ENCODE measurements around the gene PMM1. TPM values are rescaled to one million over a fixed set of nuclear protein-coding genes. Genes with fewer than 3 reads are reported as not detected.

Gene PMM1
- total and polyA plus RNA-seq, 9 donors = 19.9 to 76.6 (median 55.7) TPM

DNA sequence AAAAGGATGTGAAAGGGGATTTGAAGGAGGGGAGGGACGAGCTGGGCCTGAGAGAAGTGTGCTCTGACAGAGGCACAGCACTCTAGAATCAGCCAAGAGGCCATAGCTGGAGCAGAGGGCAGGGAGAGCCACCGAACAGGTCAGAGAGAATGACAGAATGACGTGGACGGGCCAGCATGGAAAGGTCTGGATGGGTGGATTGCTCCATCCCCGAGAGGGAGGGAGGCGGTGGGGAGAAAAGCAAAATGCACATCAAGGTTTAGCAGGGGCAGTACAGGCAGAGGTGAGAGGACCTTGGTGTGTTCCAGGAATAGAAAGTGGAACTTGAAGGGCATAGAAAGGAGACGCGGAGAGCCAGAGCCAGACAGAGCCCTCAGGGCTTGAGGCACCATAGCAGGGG is 6.9 kb downstream of the PMM1 start:
- Histone ChIP-seq H3K27me3 (no peaks in the 10 kb centered on the region), H3K27ac (no peak overlapping the region), H3K36me3 (no peaks in the 10 kb centered on the region), H3K4me3 (no peak overlapping the region), H3K9me3 (no peaks in the 10 kb centered on the region), H3K4me1 (ENCODE audit: insufficient read depth) (peaks cover 8% of the 10 kb centered on the region)
- intact Hi-C loops (cut with DNase I) = no loop called here
- WGBS, 3 donors = 81 to 89% (median 86%) methylated on average over 8 of the region's 8 CpGs
- TF ChIP-seq EP300 (IDR thresholded peaks at IDR 0.05) = no peak
- TF ChIP-seq, protein P1, sequence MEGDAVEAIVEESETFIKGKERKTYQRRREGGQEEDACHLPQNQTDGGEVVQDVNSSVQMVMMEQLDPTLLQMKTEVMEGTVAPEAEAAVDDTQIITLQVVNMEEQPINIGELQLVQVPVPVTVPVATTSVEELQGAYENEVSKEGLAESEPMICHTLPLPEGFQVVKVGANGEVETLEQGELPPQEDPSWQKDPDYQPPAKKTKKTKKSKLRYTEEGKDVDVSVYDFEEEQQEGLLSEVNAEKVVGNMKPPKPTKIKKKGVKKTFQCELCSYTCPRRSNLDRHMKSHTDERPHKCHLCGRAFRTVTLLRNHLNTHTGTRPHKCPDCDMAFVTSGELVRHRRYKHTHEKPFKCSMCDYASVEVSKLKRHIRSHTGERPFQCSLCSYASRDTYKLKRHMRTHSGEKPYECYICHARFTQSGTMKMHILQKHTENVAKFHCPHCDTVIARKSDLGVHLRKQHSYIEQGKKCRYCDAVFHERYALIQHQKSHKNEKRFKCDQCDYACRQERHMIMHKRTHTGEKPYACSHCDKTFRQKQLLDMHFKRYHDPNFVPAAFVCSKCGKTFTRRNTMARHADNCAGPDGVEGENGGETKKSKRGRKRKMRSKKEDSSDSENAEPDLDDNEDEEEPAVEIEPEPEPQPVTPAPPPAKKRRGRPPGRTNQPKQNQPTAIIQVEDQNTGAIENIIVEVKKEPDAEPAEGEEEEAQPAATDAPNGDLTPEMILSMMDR (IDR thresholded peaks at IDR 0.05) = no peak
- no peak for TF ChIP-seq POLR2A (IDR thresholded peaks at IDR 0.05)
- DNase-seq = no peak

- 81 to 86% (median 84%) methylated on average over 6 of the region's 6 CpGs for WGBS, 3 donors
These were observed 9.7 kb downstream of the PMM1 start for GRCh38 chr22:41579997-41580355.

GRCh38 chr22:41579297-41579996 is 10.2 kb downstream of the PMM1 start:
- Histone ChIP-seq H3K4me3 (no peak overlapping the region), H3K9me3 (no peaks in the 10 kb centered on the region), H3K27ac (peak overlapping the region; percentile 21 to 73), H3K27me3 (no peaks in the 10 kb centered on the region), H3K4me1 (ENCODE audit: insufficient read depth) (peaks cover 12% of the 10 kb centered on the region), H3K36me3 (no peaks in the 10 kb centered on the region)
- intact Hi-C loops (cut with DNase I) = no loop called here
- WGBS, 3 donors = 84 to 93% (median 86%) methylated on average over 12 of the region's 12 CpGs
- DNase-seq = peak in 1 of 5 donors; percentile 41
- TF ChIP-seq, protein P1 (IDR thresholded peaks at IDR 0.05) = no peak
- TF ChIP-seq POLR2A (IDR thresholded peaks at IDR 0.05) (no peak), EP300 (IDR thresholded peaks at IDR 0.05) (no peak)

More at GRCh38 chr22:41579997-41580355, 9.7 kb downstream of the PMM1 start:
- Histone ChIP-seq H3K4me1 (ENCODE audit: insufficient read depth) (peaks cover 8% of the 10 kb centered on the region), H3K9me3 (no peaks in the 10 kb centered on the region), H3K36me3 (no peaks in the 10 kb centered on the region), H3K4me3 (no peak overlapping the region), H3K27ac (peak overlapping the region in 1 of 2 donors; percentile 73), H3K27me3 (no peaks in the 10 kb centered on the region)
- TF ChIP-seq POLR2A (IDR thresholded peaks at IDR 0.05) (no peak), EP300 (IDR thresholded peaks at IDR 0.05) (no peak)
- TF ChIP-seq, protein P1 (IDR thresholded peaks at IDR 0.05) = no peak
- DNase-seq = peak in 1 of 5 donors; percentile 36
- intact Hi-C loops (cut with DNase I) = no loop called here

GRCh38 chr22:41578818-41579217 is 10.8 kb downstream of the PMM1 start:
- Histone ChIP-seq H3K4me1 (ENCODE audit: insufficient read depth) (peaks cover 14% of the 10 kb centered on the region), H3K36me3 (no peaks in the 10 kb centered on the region), H3K27ac (peak overlapping the region; percentile 21 to 73), H3K27me3 (no peaks in the 10 kb centered on the region), H3K4me3 (no peak overlapping the region), H3K9me3 (no peaks in the 10 kb centered on the region)
- TF ChIP-seq, protein P1 (IDR thresholded peaks at IDR 0.05) = no peak
- TF ChIP-seq EP300 (IDR thresholded peaks at IDR 0.05) (no peak), POLR2A (IDR thresholded peaks at IDR 0.05) (no peak)
- 37 to 73% (median 50%) methylated on average over 9 of the region's 9 CpGs for WGBS, 3 donors
- intact Hi-C loops (cut with DNase I) = no loop called here
- DNase-seq = peak in 2 of 5 donors; percentile 47 to 54
